Choroid plexus epithelial cell (primary cell): Measurements from ENCODE around the gene SH3BP2.

ENCODE experiments used
- DNase-seq: peaks from one replicate; pipeline ENCODE4 v3.0.0-alpha.2; 2010; ENCODE audit warnings: low read depth
- H3K4me3 ChIP-seq: 2 replicates; pipeline ENCODE4 v1.5.1; 2011; ENCODE audit warnings: low read depth, mild to moderate bottlenecking, control low read depth, low read length, moderate library complexity
- TF ChIP-seq, protein P1 (sequence below): conservative IDR thresholded peaks from 2 replicates; pipeline ENCODE4 v1.5.1; 2011; ENCODE audit warnings: low read depth, mild to moderate bottlenecking, control low read depth, inconsistent platforms, low read length, moderate library complexity

SH3BP2 gene

DNA sequence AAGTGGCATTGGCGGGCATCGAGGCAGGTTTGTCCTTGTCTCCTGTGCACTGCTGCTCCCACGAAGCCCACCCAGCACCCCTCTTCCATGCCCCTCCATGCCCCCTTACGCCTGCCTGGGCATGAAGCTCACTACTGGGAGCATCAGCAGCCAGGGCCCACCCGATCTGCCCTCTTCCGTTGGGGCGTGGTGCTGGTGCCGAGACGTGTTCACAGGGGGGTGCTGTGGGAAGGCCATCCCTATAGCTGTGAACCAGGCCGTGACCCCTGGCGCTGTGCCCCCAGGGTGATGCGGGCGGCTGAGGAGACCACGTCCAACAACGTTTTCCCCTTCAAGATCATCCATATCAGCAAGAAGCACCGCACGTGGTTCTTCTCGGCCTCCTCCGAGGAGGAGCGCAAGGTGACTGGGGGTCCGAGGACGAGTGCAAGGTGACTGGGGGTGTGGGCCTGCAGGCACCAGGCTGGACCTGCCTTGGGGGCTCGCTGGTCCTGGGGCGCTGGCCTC lies 31.5 kb downstream of the SH3BP2 start:
- no peak for DNase-seq
- H3K4me3 ChIP-seq, result no peak overlapping the region
- TF ChIP-seq, protein P1, sequence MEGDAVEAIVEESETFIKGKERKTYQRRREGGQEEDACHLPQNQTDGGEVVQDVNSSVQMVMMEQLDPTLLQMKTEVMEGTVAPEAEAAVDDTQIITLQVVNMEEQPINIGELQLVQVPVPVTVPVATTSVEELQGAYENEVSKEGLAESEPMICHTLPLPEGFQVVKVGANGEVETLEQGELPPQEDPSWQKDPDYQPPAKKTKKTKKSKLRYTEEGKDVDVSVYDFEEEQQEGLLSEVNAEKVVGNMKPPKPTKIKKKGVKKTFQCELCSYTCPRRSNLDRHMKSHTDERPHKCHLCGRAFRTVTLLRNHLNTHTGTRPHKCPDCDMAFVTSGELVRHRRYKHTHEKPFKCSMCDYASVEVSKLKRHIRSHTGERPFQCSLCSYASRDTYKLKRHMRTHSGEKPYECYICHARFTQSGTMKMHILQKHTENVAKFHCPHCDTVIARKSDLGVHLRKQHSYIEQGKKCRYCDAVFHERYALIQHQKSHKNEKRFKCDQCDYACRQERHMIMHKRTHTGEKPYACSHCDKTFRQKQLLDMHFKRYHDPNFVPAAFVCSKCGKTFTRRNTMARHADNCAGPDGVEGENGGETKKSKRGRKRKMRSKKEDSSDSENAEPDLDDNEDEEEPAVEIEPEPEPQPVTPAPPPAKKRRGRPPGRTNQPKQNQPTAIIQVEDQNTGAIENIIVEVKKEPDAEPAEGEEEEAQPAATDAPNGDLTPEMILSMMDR, result no peak

DNA sequence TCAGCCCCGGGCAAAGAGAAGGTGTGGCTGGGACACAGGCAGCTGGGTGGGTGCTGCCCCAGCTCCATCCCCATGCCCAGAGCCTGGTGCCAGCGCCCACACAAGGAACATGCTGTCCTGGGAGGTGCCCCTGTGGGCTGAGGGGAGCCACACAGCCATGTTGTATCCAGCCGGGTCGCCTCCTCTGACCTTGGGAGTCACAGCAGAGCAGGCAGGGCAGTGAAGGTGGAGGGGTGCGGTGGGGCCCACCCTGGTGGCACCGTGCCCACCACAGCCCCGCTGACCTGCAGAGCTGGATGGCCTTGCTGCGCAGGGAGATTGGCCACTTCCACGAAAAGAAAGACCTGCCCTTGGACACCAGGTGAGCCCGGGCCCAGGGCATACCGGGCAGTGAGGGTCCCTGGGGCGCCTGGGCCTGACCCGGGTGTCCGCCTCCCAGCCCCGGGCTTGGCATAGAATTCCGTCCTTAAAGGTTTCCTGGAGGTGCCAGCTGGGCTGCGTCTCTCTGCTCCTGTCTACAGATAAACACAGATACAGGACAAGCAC lies 32.0 kb downstream of the SH3BP2 start:
- no peak for DNase-seq
- H3K4me3 ChIP-seq, result no peak overlapping the region
- TF ChIP-seq, protein P1, result no peak

DNA sequence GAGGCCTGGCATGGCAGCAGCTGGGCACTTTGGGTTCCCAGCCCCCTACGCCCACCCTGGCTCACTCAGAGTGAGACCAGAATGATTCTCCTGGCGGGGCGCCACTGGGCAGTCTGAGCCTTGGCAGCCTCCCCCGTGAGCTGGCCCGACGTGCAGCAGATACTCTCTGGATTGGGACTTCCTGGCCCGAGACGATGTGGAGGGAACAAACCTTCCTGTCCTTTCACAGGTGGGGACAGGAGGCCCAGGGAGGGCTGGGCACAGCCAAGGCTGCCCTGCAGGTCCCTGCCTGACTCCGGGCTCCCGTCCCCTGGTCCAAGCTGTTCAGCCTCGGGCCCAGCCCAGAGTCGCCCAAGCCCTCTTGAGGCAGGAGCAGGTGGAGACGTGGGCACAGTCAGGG lies 32.9 kb downstream of the SH3BP2 start:
- TF ChIP-seq, protein P1, result no peak
- DNase-seq, result no peak

DNA sequence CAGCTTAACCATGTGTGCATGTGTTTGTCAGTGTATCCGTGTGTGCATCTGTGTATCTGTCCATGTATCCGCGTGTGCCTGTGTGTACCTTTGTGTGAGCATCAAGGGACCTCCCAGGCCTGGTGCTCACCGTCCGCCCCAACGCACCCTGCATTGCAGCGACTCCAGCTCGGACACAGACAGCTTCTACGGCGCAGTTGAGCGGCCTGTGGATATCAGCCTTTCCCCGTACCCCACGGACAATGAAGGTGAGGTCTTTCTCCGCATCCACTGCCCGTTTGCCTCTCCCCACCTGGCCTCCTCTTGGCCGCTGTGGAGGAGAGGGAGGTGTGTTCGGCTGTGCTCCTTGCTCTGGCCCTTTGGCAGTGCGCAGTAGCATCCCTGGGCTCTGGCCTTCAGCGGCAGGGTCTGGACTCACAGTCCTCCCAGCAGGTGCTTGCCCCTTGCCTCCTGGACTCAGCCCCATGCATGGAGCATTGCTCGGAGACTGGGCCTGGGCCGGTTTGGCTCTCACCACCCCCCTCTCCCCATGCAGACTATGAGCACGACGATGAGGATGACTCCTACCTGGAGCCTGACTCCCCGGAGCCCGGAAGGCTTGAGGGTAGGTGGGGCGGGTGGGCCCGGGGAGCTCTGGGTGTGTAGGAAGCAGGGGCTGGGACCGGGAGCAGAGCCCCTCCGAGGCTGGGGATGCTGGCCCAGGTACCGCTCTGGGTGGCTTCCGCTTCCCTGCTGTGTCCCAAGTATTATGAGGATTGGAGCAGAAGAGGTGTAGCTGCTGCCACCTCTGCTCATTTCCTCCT lies 34.4 kb downstream of the SH3BP2 start:
- TF ChIP-seq, protein P1, result no peak

More for the DNA sequence above, 32.9 kb downstream of the SH3BP2 start:
- H3K4me3 ChIP-seq, result no peak overlapping the region

DNA sequence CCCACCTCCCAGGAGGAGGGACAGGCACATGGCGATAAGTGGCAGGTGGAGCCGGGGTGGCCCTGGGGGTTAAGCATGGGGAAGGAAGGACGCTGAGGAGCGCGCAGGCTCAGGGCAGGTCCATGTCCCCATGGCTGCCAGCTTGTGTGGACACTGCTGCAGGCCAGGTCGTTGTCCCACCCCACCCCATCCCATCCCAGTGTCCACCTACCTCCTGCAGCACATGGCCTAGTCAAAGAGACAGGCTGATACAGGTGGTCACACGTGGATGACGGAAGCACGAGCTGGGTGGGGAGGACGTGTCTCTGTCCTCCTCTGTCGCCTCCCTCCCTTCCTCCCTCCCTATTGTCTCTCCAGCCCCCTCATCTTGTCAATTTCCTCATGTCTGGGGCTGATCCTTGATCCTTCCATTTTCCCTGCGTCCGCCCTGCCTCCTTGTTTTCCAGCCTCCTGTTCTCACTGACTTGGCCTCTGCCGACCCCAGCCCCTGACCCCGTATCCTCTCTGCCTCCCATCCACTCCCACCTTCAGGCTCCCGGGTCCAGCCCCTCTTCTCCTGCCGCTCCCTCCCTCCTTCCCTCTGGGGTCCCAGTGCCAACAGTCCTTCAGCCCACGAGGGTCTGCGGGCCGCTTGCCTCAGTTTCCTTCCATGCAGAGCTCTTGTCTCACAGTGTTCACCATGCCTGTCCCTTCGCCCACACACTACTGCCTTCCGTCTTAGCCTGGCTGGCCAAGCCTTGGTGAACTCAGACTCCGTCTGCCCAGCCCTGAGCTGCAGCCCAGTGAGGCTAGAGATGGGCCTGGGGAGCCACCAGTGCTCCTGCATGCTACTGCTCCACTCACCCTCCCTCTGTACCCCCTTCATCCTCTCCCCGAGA lies 35.2 kb downstream of the SH3BP2 start:
- no peak overlapping the region for H3K4me3 ChIP-seq
- no peak for DNase-seq
- TF ChIP-seq, protein P1, result no peak

More for the DNA sequence above, 34.4 kb downstream of the SH3BP2 start:
- no peak for DNase-seq
- H3K4me3 ChIP-seq, result no peak overlapping the region

DNA sequence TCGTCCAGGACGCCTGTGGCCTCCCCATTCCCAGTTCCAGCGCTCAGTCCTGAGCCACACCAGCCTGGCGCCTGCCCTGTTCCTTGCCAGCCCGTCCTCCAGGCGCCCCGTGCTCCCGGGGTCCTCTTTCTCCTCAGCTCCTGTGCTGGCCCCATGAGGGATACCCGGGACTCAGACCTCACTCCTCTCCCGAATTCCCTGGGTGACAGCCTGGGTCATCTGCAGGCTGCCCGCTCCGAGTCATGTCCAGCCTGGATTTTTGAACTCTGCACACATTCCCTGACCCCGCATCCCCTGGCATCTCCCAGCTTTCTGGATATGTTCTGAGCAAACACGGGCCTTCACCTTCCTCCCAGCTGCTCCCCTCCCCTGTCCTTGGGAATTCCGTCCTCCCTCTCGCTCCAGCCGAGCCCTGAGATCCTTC lies 35.9 kb downstream of the SH3BP2 start:
- DNase-seq, result no peak
- TF ChIP-seq, protein P1, result no peak
- H3K4me3 ChIP-seq, result no peak overlapping the region
